ENCODE results near the gene SP4.

- TF ChIP-seq CTCF (IDR thresholded peaks at IDR 0.05) (no peak), ZFX (IDR thresholded peaks at IDR 0.05; ENCODE audit: borderline replicate concordance) (no peak)
These were observed 44.4 kb upstream of the SP4 start for GRCh38 chr7:21383227-21384220.

All from 22Rv1 (cell line).